BE2C (cell line): Measurements from ENCODE around the gene AP5B1.
A peak's percentile ranks its signal among the peaks of the same experiment; 100 is the strongest.

ENCODE experiments used
- DNase-seq: peaks from one replicate; pipeline ENCODE4 v3.0.0-alpha.2; 2020
- H3K27me3 ChIP-seq: fragments of 250-450 bp; sonication (Bioruptor Pico); 2 replicates; pipeline ENCODE4 v1.5.1; 2020; ENCODE audit warnings: mild to moderate bottlenecking
- H3K36me3 ChIP-seq: fragments of 250-450 bp; sonication (Bioruptor Pico); 2 replicates; pipeline ENCODE4 v1.5.1; 2020; ENCODE audit warnings: mild to moderate bottlenecking
- H3K4me1 ChIP-seq: fragments of 250-450 bp; sonication (Bioruptor Pico); 2 replicates; pipeline ENCODE4 v1.5.1; 2020
- H3K4me3 ChIP-seq: 2 replicates; pipeline ENCODE4 v1.5.1; 2011; ENCODE audit warnings: low read depth, low read length
- H3K9me3 ChIP-seq: fragments of 250-450 bp; sonication (Bioruptor Pico); 2 replicates; pipeline ENCODE4 v1.5.1; 2020
- CTCF ChIP-seq: IDR thresholded peaks from 2 replicates; pipeline ENCODE4 v1.5.1; 2012; ENCODE audit warnings: mild to moderate bottlenecking, low read depth, low read length

The AP5B1 gene

GRCh38 chr11:65726660-65727059, 54.1 kb downstream of the AP5B1 start:
- H3K27me3 ChIP-seq: peaks cover 57% of the 10 kb centered on the region
- H3K4me1 ChIP-seq: no peaks in the 10 kb centered on the region
- DNase-seq: no peak
- H3K9me3 ChIP-seq: no peaks in the 10 kb centered on the region
- TF ChIP-seq CTCF: peak; percentile 24; the same call in 1 of the 2 replicates
- no peak overlapping the region for H3K4me3 ChIP-seq
- no peaks in the 10 kb centered on the region for H3K36me3 ChIP-seq
